Right atrium auricular region (tissue), 2 donors: ENCODE data around the gene ZNF827. TPM values are rescaled to one million over a fixed set of nuclear protein-coding genes. Genes with fewer than 3 reads are reported as not detected.

ENCODE experiments used
- DNase-seq: peaks from one replicate; pipeline ENCODE4 v3.0.0-alpha.2; 2019; ENCODE audit warnings: low spot score
- H3K27ac ChIP-seq, 2 donors: fragments of 200-600 bp; sonication (generic); 1 replicate in 1 of 2; 2 replicates in 1 of 2; pipeline ENCODE4 v1.5.1; 2016 to 2019
- H3K27me3 ChIP-seq, 2 donors: fragments of 200-600 bp; sonication (generic); one replicate each; pipeline versions ENCODE4 v1.5.1 to v1.6.0; 2017 to 2019
- H3K36me3 ChIP-seq: fragments of 200-600 bp; sonication (generic); one replicate; pipeline ENCODE4 v1.5.1; 2016
- H3K4me1 ChIP-seq, 2 donors: fragments of 200-600 bp; sonication (generic); one replicate each; pipeline versions ENCODE4 v1.5.1 to v1.6.0; 2017 to 2019
- H3K4me3 ChIP-seq, 2 donors: fragments of 200-600 bp; sonication (generic); 1 replicate in 1 of 2; 2 replicates in 1 of 2; pipeline ENCODE4 v1.5.1; 2017 to 2019; ENCODE audit warnings: mild to moderate bottlenecking in 1 of 2, moderate library complexity in 1 of 2
- H3K9me3 ChIP-seq, 2 donors: fragments of 200-600 bp; sonication (generic); one replicate each; pipeline ENCODE4 v1.5.1; 2019
- CTCF ChIP-seq, 2 donors: fragments of 200-600 bp; sonication (generic); IDR thresholded peaks; one replicate each; pipeline ENCODE4 v1.5.1; 2019; ENCODE audit warnings: antibody characterized with exemption in 2 of 2
- total RNA-seq, 2 donors: library from RNA; depleted of rRNA; stranded (reverse); fragments of >200 nt; gene quantifications; one replicate each; pipeline ENCODE4 v1.1.0, GENCODE V29; 2016

Gene ZNF827
- total RNA-seq, 2 donors from 2014 or later: 8.5 to 16.9 TPM

- H3K36me3 ChIP-seq: peaks cover 5% of the 10 kb centered on the region
- no peak for DNase-seq
- H3K9me3 ChIP-seq: no peaks in the 10 kb centered on the region
- no peak overlapping the region for H3K27ac ChIP-seq
- no peaks in the 10 kb centered on the region for H3K27me3 ChIP-seq
- no peak for TF ChIP-seq CTCF (IDR thresholded peaks at IDR 0.05)
- no peak overlapping the region for H3K4me3 ChIP-seq
- H3K4me1 ChIP-seq: peaks cover 0 to 16% of the 10 kb centered on the region in 2 donors
Observed at GRCh38 chr4:145823743-145824142, 114.9 kb downstream of the ZNF827 start.

DNA sequence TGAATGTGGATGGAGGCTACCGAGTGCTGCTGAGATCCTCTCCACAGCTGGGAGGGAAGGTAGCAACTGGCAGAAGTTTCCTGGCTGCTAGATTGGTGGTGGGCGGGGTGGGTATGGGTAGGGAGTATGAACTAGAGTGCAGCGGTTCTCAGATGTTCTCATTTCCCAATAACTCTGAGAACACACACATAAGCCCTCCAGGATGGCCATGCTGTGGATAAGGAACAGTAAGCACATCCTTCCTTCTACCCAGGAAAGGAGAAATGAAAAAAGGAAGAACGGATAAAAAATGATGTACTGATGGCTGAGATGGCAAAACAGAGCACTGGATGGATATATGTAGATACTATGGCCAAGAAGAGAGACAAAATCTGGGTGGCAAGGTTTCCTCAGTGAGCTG lies 116.0 kb downstream of the ZNF827 start:
- no peak overlapping the region for H3K4me3 ChIP-seq
- DNase-seq: no peak
- peaks cover 5% of the 10 kb centered on the region for H3K36me3 ChIP-seq
- H3K9me3 ChIP-seq: no peaks in the 10 kb centered on the region
- no peak for TF ChIP-seq CTCF (IDR thresholded peaks at IDR 0.05)
- H3K4me1 ChIP-seq: peaks cover 0 to 16% of the 10 kb centered on the region in 2 donors
- no peak overlapping the region for H3K27ac ChIP-seq
- H3K27me3 ChIP-seq: no peaks in the 10 kb centered on the region

DNA sequence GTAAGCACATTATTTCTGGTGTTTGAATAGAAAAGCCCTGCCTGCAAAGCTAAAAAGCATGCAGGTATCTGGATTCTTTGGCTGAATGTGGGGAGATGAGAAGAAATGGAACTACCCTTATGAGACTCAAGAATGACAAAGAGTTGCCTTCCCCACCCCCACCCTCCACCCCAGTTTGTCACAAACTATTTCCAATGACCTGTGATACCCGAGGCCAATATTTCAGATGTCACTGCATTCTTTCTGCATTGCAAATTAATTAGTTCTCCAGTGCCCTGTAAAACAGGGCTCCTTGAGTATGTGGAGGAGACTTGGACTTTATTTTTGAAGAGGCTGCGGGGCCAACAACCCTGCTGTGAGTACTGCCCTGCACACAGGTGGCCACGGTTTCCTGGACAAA lies 116.4 kb downstream of the ZNF827 start:
- H3K27ac ChIP-seq: no peak overlapping the region
- H3K27me3 ChIP-seq: no peaks in the 10 kb centered on the region
- no peak for TF ChIP-seq CTCF (IDR thresholded peaks at IDR 0.05)

GRCh38 chr4:145821766-145822165 lies 116.9 kb downstream of the ZNF827 start:
- Histone ChIP-seq H3K27me3 (no peaks in the 10 kb centered on the region), H3K9me3 (no peaks in the 10 kb centered on the region), H3K27ac (no peak overlapping the region), H3K4me3 (no peak overlapping the region), H3K4me1 (peaks cover 0 to 16% of the 10 kb centered on the region in 2 donors), H3K36me3 (peaks cover 5% of the 10 kb centered on the region)
- no peak for DNase-seq
- no peak for TF ChIP-seq CTCF (IDR thresholded peaks at IDR 0.05)

More for the DNA sequence above, 116.4 kb downstream of the ZNF827 start:
- peaks cover 5% of the 10 kb centered on the region for H3K36me3 ChIP-seq
- peaks cover 0 to 16% of the 10 kb centered on the region in 2 donors for H3K4me1 ChIP-seq
- no peaks in the 10 kb centered on the region for H3K9me3 ChIP-seq
- no peak overlapping the region for H3K4me3 ChIP-seq
- DNase-seq: no peak

DNA sequence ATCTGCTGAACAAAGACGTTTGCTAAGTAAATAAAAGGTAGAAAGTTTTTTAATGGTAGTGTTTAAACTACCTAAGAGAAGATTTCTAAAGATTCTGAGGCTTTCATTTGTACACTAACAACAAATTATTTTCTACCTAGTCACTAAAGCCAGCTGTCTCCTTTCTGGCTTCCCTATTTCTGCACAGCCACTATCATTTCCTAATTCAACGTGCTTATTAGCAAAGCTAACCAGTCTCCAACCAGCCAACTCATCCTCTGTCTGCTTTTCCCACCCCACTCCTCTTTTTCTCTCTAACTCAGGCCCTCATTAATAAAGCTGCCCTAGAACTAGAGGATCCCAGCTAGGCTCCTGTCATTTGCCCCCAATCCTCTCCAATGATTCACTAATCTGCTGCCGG lies 118.2 kb downstream of the ZNF827 start:
- TF ChIP-seq CTCF (IDR thresholded peaks at IDR 0.05): no peak
- H3K27me3 ChIP-seq: no peaks in the 10 kb centered on the region
- no peak for DNase-seq
- H3K4me1 ChIP-seq: peaks cover 0 to 16% of the 10 kb centered on the region in 2 donors
- no peak overlapping the region for H3K4me3 ChIP-seq
- H3K27ac ChIP-seq: peak overlapping the region in 1 of 2 donors; percentile 49
- H3K36me3 ChIP-seq: peaks cover 5% of the 10 kb centered on the region
- H3K9me3 ChIP-seq: no peaks in the 10 kb centered on the region

GRCh38 chr4:145819853-145820181 lies 118.8 kb downstream of the ZNF827 start:
- DNase-seq: no peak
- Histone ChIP-seq H3K4me1 (peaks cover 0 to 16% of the 10 kb centered on the region in 2 donors), H3K4me3 (no peak overlapping the region), H3K9me3 (no peaks in the 10 kb centered on the region), H3K27ac (peak overlapping the region; percentile 9 to 49), H3K27me3 (no peaks in the 10 kb centered on the region), H3K36me3 (peaks cover 5% of the 10 kb centered on the region)
- peak in 1 of 2 donors; percentile 40 for TF ChIP-seq CTCF (IDR thresholded peaks at IDR 0.05)
